GM12872 (cell line): ENCODE data around the gene PRAF2.

Experiments
- TF ChIP-seq, protein P1 (sequence below): IDR thresholded peaks from 3 replicates; pipeline ENCODE4 v1.5.1; 2011; ENCODE audit warnings: low read depth, mild to moderate bottlenecking, low read length, moderate library complexity; ENCODE audit not compliant: insufficient read depth

Gene PRAF2

GRCh38 chrX:49100704-49101628, 27.2 kb upstream of the PRAF2 start:
- TF ChIP-seq, protein P1, sequence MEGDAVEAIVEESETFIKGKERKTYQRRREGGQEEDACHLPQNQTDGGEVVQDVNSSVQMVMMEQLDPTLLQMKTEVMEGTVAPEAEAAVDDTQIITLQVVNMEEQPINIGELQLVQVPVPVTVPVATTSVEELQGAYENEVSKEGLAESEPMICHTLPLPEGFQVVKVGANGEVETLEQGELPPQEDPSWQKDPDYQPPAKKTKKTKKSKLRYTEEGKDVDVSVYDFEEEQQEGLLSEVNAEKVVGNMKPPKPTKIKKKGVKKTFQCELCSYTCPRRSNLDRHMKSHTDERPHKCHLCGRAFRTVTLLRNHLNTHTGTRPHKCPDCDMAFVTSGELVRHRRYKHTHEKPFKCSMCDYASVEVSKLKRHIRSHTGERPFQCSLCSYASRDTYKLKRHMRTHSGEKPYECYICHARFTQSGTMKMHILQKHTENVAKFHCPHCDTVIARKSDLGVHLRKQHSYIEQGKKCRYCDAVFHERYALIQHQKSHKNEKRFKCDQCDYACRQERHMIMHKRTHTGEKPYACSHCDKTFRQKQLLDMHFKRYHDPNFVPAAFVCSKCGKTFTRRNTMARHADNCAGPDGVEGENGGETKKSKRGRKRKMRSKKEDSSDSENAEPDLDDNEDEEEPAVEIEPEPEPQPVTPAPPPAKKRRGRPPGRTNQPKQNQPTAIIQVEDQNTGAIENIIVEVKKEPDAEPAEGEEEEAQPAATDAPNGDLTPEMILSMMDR = no peak

DNA sequence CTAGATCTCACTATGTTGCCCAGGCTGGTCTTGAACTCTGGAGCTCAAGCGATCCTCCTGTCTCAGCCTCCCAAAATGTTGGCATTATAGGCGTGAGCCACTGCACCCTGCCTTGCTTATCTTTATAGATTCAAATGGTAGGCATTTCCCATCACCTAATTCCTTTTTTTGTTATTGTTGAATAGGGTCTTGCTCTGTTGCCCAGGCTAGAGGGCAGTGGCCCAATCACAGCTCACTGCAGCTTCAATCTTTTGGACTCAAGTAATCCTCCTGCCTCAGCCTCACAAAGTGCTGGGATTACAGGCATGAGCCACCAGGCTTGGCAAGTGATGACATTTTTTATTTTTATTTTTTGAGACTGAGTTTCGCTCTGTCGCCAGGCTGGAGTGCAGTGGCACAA, 22.6 kb upstream of the PRAF2 start:
- TF ChIP-seq, protein P1 = no peak

- TF ChIP-seq, protein P1 = no peak
These were observed 15.8 kb upstream of the PRAF2 start for GRCh38 chrX:49089553-49089952.

DNA sequence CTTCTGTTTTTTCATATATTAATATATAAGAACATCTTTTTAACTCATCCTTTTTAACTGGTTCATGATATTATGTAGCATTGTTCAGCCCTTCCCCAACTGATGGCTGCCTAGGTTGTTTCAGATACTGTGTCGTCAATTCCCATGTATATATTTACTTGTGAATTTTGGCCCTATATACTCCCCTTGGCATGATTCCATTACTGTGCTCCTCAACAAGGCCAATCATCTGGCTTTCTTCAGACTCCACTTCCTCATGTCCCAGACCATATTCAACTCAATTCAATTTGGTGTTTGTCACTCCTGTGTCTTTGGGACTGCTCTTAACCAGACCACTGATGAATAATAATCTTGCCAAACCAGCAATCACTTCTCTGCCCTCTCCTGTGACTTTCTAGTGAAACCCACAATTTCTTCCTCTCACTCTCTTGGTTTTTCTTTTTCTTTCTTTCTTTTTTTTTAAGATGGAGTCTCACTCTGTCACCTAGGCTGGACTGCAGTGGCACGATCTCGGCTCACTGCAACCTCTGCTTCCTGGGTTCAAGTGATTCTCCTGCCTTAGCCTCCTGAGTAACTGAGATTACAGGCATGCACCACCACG, 8.6 kb upstream of the PRAF2 start:
- TF ChIP-seq, protein P1 = no peak

DNA sequence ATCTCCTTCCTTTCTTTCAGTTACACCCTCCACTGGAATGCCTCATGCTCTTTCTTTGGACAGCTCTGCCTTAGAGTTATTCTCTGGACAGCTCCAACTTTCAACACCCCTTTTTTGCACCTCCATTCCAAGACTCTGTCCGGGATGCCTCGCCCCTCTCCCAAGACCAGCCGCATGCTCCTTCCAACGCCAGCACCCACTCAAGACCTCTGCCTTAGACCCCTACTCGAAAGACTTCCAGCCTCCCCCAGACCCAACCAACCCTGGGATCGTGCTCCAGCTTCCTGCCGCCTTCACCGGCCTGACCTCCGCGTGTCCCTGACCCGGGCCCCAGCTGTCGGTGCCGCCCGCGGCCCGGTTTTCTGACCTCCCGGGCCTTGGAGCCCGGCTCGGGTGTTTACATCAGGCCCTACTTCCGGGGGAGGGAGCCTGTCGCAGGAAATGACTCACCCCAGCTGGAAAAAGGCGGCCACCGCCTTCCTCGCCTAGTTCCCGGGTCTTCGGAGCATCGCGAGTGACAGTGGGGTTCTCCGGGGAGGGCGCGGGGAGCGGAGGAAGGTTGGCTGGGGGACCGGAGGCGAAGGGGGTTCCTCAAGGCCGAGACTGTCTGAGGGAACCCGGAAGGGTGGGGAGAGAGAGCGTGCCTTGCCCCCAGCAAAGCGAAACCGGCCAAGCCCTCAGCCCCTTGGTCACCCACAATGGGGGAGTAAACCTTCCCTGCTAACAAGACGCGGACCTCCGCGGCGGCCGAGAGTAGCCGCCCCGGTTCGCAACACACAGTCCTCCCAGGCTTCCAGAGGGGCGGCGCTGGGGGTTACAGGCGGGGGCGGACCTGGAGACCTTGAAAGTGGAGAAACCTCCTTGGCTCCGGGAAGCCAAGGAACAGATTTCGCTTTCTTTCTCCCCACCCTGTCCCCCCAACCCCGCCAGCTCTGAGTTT, 6.0 kb upstream of the PRAF2 start, which contains the start of gene WDR45:
TSS of gene WDR45 (minus strand) at position 399 of the 940 bp plus-strand sequence. CDS start 1,792 bp downstream, outside the sequence.
- TF ChIP-seq, protein P1 = no peak

DNA sequence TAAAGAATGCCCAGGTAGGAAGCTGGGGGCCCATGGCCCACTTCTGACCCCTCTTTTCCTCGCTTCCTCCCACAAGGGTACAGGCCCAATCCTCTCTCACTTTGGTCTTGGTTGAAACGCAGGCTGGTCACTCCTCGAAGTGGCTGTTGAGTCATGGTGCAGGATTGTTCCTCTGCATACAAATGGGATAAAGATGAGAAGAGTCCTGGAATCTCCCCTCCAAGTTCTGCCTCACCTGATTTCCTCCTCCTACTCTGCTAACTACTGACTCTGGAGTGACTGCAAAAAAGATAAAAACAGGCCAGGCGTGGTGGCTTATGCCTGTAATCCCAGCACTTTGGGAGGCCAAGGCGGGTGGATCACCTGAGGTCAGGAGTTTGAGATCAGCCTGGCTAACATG, 4.1 kb upstream of the PRAF2 start:
- TF ChIP-seq, protein P1 = no peak
